Measurements from ENCODE around the gene C5orf15.
A peak's percentile ranks its signal among the peaks of the same experiment; 100 is the strongest.
"Not testable (repeated sequence)": the region's sequence is repeated elsewhere in the genome, so short reads cannot be mapped to it uniquely, and the experiment has no call there.

The C5orf15 gene

GRCh38 chr5:133957080-133957479, 11.3 kb downstream of the C5orf15 start:
- no peak for ATAC-seq
- TF ChIP-seq ESRRG (CRISPR knock-in tag; IDR thresholded peaks at IDR 0.05) (no peak), SNAI2 (CRISPR knock-in tag; IDR thresholded peaks at IDR 0.05) (no peak)
- TF ChIP-seq, protein P1, sequence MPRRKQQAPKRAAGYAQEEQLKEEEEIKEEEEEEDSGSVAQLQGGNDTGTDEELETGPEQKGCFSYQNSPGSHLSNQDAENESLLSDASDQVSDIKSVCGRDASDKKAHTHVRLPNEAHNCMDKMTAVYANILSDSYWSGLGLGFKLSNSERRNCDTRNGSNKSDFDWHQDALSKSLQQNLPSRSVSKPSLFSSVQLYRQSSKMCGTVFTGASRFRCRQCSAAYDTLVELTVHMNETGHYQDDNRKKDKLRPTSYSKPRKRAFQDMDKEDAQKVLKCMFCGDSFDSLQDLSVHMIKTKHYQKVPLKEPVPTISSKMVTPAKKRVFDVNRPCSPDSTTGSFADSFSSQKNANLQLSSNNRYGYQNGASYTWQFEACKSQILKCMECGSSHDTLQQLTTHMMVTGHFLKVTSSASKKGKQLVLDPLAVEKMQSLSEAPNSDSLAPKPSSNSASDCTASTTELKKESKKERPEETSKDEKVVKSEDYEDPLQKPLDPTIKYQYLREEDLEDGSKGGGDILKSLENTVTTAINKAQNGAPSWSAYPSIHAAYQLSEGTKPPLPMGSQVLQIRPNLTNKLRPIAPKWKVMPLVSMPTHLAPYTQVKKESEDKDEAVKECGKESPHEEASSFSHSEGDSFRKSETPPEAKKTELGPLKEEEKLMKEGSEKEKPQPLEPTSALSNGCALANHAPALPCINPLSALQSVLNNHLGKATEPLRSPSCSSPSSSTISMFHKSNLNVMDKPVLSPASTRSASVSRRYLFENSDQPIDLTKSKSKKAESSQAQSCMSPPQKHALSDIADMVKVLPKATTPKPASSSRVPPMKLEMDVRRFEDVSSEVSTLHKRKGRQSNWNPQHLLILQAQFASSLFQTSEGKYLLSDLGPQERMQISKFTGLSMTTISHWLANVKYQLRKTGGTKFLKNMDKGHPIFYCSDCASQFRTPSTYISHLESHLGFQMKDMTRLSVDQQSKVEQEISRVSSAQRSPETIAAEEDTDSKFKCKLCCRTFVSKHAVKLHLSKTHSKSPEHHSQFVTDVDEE (CRISPR knock-in tag; IDR thresholded peaks at IDR 0.05) = no peak
- TF ChIP-seq, protein P2, sequence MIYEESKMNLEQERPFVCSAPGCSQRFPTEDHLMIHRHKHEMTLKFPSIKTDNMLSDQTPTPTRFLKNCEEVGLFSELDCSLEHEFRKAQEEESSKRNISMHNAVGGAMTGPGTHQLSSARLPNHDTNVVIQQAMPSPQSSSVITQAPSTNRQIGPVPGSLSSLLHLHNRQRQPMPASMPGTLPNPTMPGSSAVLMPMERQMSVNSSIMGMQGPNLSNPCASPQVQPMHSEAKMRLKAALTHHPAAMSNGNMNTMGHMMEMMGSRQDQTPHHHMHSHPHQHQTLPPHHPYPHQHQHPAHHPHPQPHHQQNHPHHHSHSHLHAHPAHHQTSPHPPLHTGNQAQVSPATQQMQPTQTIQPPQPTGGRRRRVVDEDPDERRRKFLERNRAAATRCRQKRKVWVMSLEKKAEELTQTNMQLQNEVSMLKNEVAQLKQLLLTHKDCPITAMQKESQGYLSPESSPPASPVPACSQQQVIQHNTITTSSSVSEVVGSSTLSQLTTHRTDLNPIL (CRISPR knock-in tag; IDR thresholded peaks at IDR 0.05; ENCODE audit: low read depth) = no peak

DNA sequence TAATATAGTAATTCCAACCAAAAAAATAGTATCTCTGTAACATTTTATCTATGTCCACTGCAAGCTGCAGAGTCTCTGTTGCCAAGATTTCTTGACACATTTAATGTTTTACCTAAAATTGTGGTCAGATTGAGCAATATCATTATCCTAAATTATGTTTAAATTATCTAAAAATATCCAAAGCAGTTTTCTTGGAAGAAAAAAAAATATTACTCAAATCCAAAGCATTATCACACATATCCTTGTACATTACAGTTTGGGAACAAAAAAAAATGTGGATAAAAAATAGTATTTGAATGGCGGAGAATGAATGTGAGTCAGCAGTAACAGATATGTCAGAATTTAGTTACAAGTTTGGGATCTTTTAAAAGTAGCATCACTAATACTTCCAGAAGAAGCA, 12.2 kb downstream of the C5orf15 start:
- not testable (repeated sequence) for ATAC-seq

- ATAC-seq = peak; percentile 24
- TF ChIP-seq ZFP30 (CRISPR knock-in tag; IDR thresholded peaks at IDR 0.05) (no peak), CSDC2 (CRISPR knock-in tag; IDR thresholded peaks at IDR 0.05) (no peak), ARNTL (CRISPR knock-in tag; IDR thresholded peaks at IDR 0.05; ENCODE audit: borderline replicate concordance, low read depth) (no peak), BACH2 (CRISPR knock-in tag; IDR thresholded peaks at IDR 0.05; ENCODE audit: borderline replicate concordance) (no peak), TCF4 (CRISPR knock-in tag; IDR thresholded peaks at IDR 0.05; ENCODE audit: borderline replicate concordance) (no peak), RARB (CRISPR knock-in tag; IDR thresholded peaks at IDR 0.05) (no peak), ZFP3 (CRISPR knock-in tag; IDR thresholded peaks at IDR 0.05) (no peak), GLIS3 (CRISPR knock-in tag; IDR thresholded peaks at IDR 0.05) (no peak), TOX (CRISPR knock-in tag; IDR thresholded peaks at IDR 0.05; ENCODE audit: borderline replicate concordance) (no peak), ZC3H10 (CRISPR knock-in tag; IDR thresholded peaks at IDR 0.05) (no peak), ESRRG (CRISPR knock-in tag; IDR thresholded peaks at IDR 0.05) (no peak)
Measured at GRCh38 chr5:133953568-133954145, 14.8 kb downstream of the C5orf15 start.

DNA sequence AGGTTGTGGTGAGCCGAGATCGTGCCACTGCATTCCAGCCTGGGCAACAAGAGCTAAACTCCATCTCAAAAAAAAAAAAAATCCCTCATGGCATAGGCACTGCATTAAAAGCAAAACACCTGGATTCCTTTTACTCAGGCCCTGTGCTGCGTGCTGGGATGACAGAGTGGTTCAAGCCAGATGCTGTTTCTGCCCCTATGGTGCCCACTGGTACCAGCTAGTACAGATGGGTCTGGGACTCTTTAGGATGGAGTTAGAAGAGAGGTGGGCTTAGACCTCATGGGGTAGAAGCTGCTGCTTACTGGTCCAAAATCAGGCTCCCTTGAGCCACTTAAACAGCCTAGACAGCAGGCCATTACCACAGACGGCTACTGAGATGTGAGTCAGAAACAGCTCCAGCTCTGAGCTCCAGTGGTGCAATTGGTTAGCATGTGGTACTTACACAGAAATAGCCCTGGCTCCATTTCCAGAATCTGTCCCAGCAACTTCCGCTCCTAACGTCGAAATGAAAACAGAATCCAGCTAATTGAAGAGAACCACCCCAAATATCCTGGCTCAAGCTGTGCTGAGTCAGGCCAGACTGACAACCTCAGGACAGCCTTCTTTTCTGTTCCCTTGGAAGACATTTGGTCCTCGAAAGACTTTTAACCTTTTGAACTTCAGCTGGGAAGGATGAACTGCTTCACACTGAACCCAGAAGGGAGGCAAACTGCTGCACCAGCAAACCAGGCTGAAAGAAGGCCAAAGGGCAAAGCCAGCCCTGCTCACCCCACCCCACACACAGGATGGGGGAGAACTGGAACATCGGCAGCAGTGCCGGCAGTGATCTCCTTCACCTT, 15.5 kb downstream of the C5orf15 start:
- no peak for TF ChIP-seq ZNF565 (CRISPR knock-in tag; conservative IDR thresholded peaks at IDR 0.05; ENCODE audit: low read depth)
- no peak for TF ChIP-seq TCF4 (CRISPR knock-in tag; IDR thresholded peaks at IDR 0.05; ENCODE audit: borderline replicate concordance)
- TF ChIP-seq OSR1 (CRISPR knock-in tag; IDR thresholded peaks at IDR 0.05) = no peak
- TF ChIP-seq ZNF70 (CRISPR knock-in tag; IDR thresholded peaks at IDR 0.05) = no peak
- no peak for TF ChIP-seq GLIS3 (CRISPR knock-in tag; IDR thresholded peaks at IDR 0.05)
- TF ChIP-seq ISL1 (CRISPR knock-in tag; IDR thresholded peaks at IDR 0.05) = no peak
- peak; percentile 98 for ATAC-seq

- TF ChIP-seq, protein P3, sequence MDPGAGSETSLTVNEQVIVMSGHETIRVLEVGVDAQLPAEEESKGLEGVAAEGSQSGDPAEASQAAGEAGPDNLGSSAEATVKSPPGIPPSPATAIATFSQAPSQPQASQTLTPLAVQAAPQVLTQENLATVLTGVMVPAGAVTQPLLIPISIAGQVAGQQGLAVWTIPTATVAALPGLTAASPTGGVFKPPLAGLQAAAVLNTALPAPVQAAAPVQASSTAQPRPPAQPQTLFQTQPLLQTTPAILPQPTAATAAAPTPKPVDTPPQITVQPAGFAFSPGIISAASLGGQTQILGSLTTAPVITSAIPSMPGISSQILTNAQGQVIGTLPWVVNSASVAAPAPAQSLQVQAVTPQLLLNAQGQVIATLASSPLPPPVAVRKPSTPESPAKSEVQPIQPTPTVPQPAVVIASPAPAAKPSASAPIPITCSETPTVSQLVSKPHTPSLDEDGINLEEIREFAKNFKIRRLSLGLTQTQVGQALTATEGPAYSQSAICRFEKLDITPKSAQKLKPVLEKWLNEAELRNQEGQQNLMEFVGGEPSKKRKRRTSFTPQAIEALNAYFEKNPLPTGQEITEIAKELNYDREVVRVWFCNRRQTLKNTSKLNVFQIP (CRISPR knock-in tag; IDR thresholded peaks at IDR 0.05; ENCODE audit: borderline replicate concordance, low read depth) = no peak
- TF ChIP-seq SNAI2 (CRISPR knock-in tag; IDR thresholded peaks at IDR 0.05) = no peak
- ATAC-seq = no peak
Measured at GRCh38 chr5:133950821-133951612, 17.4 kb downstream of the C5orf15 start.
